ENCODE measurements around the gene RAP1GAP2.

DNA sequence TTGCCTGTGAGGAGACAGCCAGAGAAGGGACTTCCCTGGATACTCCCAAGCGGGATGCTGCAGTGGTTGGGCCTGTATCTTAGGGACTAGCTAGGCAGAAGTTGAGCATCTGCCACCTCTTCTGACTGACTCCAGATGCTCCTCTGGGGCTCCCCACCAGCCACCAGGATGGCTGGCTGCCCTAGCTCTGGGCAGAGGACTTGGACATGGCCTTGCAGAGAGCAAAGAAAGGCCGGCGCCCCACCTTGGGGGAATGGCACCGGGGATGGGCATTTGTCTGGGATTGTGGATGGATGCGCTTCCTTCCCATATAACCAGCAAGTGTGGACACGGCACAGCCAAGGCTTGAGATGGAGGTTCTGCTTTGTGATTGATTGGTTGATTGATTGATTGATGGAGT, 198.2 kb downstream of the RAP1GAP2 start:
- TF ChIP-seq CTCF (IDR thresholded peaks at IDR 0.05) (no peak), EZH2 (IDR thresholded peaks at IDR 0.05) (no peak)

Measured in neural progenitor cell (in vitro differentiated cells).